ENCODE measurements around the gene QDPR. TPM values are rescaled to one million over a fixed set of nuclear protein-coding genes. Genes with fewer than 3 reads are reported as not detected.
"Not testable (repeated sequence)": the region's sequence is repeated elsewhere in the genome, so short reads cannot be mapped to it uniquely, and the experiment has no call there.

QDPR gene
- total RNA-seq, 2 experiments from 2014 or later = 25.5 to 26.4 TPM

GRCh38 chr4:17476853-17477252 lies 35.0 kb downstream of the QDPR start:
- POLR2A ChIA-PET = no interaction called here

GRCh38 chr4:17475481-17475880 lies 36.4 kb downstream of the QDPR start:
- CTCF ChIA-PET = no interaction called here
- Mint-ChIP-seq H3K4me3 (no peak overlapping the region), H3K27me3 (no peaks in the 10 kb centered on the region), H3K9me3 (no peaks in the 10 kb centered on the region), H3K36me3 (ENCODE audit: low read depth) (no peaks in the 10 kb centered on the region), H3K4me1 (peaks cover 1% of the 10 kb centered on the region), H3K27ac (no peak overlapping the region)
- POLR2A ChIA-PET = no interaction called here
- no peak for DNase-seq

More at GRCh38 chr4:17476853-17477252, 35.0 kb downstream of the QDPR start:
- no peaks in the 10 kb centered on the region for H3K36me3 Mint-ChIP-seq (ENCODE audit: low read depth)
- no peaks in the 10 kb centered on the region for H3K27me3 Mint-ChIP-seq
- H3K27ac Mint-ChIP-seq = no peak overlapping the region
- CTCF ChIA-PET = no interaction called here
- DNase-seq = no peak
- no peak overlapping the region for H3K4me3 Mint-ChIP-seq
- peaks cover 1% of the 10 kb centered on the region for H3K4me1 Mint-ChIP-seq
- H3K9me3 Mint-ChIP-seq = no peaks in the 10 kb centered on the region

GRCh38 chr4:17469931-17470674 lies 41.8 kb downstream of the QDPR start:
- Mint-ChIP-seq H3K27me3 (no peaks in the 10 kb centered on the region), H3K27ac (no peak overlapping the region), H3K9me3 (no peaks in the 10 kb centered on the region), H3K4me3 (no peak overlapping the region), H3K4me1 (peaks cover 1% of the 10 kb centered on the region), H3K36me3 (ENCODE audit: low read depth) (no peaks in the 10 kb centered on the region)
- no peak for DNase-seq
- CTCF ChIA-PET = interaction anchor here (0.5 to 2.8 kb wide), 3 partner anchors 8 to 123 kb away, joined by 3 to 22 read pairs (median 4); no protein-coding TSS in a partner anchor
- POLR2A ChIA-PET = no interaction called here

GRCh38 chr4:17468619-17469221 lies 43.2 kb downstream of the QDPR start:
- Mint-ChIP-seq H3K9me3 (no peaks in the 10 kb centered on the region), H3K4me3 (no peak overlapping the region), H3K36me3 (ENCODE audit: low read depth) (no peaks in the 10 kb centered on the region), H3K4me1 (peaks cover 1% of the 10 kb centered on the region), H3K27ac (no peak overlapping the region), H3K27me3 (no peaks in the 10 kb centered on the region)
- CTCF ChIA-PET = interaction anchor here (0.8 to 1.2 kb wide), 3 partner anchors 21 to 156 kb away, joined by 3 to 4 read pairs (median 3); no protein-coding TSS in a partner anchor
- DNase-seq = no peak
- POLR2A ChIA-PET = no interaction called here

- Mint-ChIP-seq H3K9me3 (no peaks in the 10 kb centered on the region), H3K36me3 (ENCODE audit: low read depth) (no peaks in the 10 kb centered on the region), H3K4me1 (no peaks in the 10 kb centered on the region), H3K4me3 (no peak overlapping the region), H3K27me3 (no peaks in the 10 kb centered on the region), H3K27ac (no peak overlapping the region)
- CTCF ChIA-PET = no interaction called here
- POLR2A ChIA-PET = no interaction called here
- no peak for DNase-seq
Measured at GRCh38 chr4:17463606-17464005, 48.3 kb downstream of the QDPR start.

GRCh38 chr4:17450269-17450804 lies 61.6 kb downstream of the QDPR start:
- Mint-ChIP-seq H3K27me3 (peaks cover 6% of the 10 kb centered on the region), H3K4me3 (no peak overlapping the region), H3K9me3 (no peaks in the 10 kb centered on the region), H3K36me3 (ENCODE audit: low read depth) (no peaks in the 10 kb centered on the region), H3K27ac (no peak overlapping the region), H3K4me1 (no peaks in the 10 kb centered on the region)
- CTCF ChIA-PET = interaction anchor here (1.3 kb wide), 1 partner anchor 114 kb away, joined by 3 read pairs; no protein-coding TSS in a partner anchor
- no peak for DNase-seq
- POLR2A ChIA-PET = no interaction called here

- H3K4me1 Mint-ChIP-seq = no peaks in the 10 kb centered on the region
- no peak overlapping the region for H3K4me3 Mint-ChIP-seq
- H3K27ac Mint-ChIP-seq = no peak overlapping the region
- CTCF ChIA-PET = interaction anchor here (1.4 to 4.0 kb wide), 7 partner anchors 9 to 1158 kb away, joined by 4 to 41 read pairs (median 12); no protein-coding TSS in a partner anchor
- DNase-seq = no peak
- H3K27me3 Mint-ChIP-seq = peaks cover 7% of the 10 kb centered on the region
- POLR2A ChIA-PET = no interaction called here
- H3K36me3 Mint-ChIP-seq (ENCODE audit: low read depth) = no peaks in the 10 kb centered on the region
- H3K9me3 Mint-ChIP-seq = no peaks in the 10 kb centered on the region
Measured at GRCh38 chr4:17448689-17449088, 63.2 kb downstream of the QDPR start.

- peaks cover 7% of the 10 kb centered on the region for H3K27me3 Mint-ChIP-seq
- H3K4me3 Mint-ChIP-seq = no peak overlapping the region
- no peaks in the 10 kb centered on the region for H3K4me1 Mint-ChIP-seq
- ChIA-PET CTCF (interaction anchor here (0.7 to 4.0 kb wide), 20 partner anchors 10 to 1157 kb away, joined by 3 to 41 read pairs (median 4); no protein-coding TSS in a partner anchor), POLR2A (interaction anchor here (0.8 kb wide), 1 partner anchor 26 kb away, joined by 3 read pairs; no protein-coding TSS in a partner anchor)
- no peak overlapping the region for H3K27ac Mint-ChIP-seq
- peak; percentile 60 for DNase-seq
- H3K9me3 Mint-ChIP-seq = no peaks in the 10 kb centered on the region
- no peaks in the 10 kb centered on the region for H3K36me3 Mint-ChIP-seq (ENCODE audit: low read depth)
Measured at GRCh38 chr4:17447675-17448298, 64.1 kb downstream of the QDPR start.

- Mint-ChIP-seq H3K4me3 (no peak overlapping the region), H3K36me3 (ENCODE audit: low read depth) (no peaks in the 10 kb centered on the region), H3K9me3 (no peaks in the 10 kb centered on the region), H3K27me3 (peaks cover 7% of the 10 kb centered on the region), H3K4me1 (no peaks in the 10 kb centered on the region), H3K27ac (no peak overlapping the region)
- POLR2A ChIA-PET = interaction anchor here (0.8 kb wide), 1 partner anchor 27 kb away, joined by 3 read pairs; no protein-coding TSS in a partner anchor
- CTCF ChIA-PET = interaction anchor here (0.8 to 4.0 kb wide), 12 partner anchors 10 to 658 kb away, joined by 3 to 41 read pairs (median 4); no protein-coding TSS in a partner anchor
- no peak for DNase-seq
Measured at GRCh38 chr4:17447056-17447455, 64.8 kb downstream of the QDPR start.

- CTCF ChIA-PET; DNase-seq; POLR2A ChIA-PET; H3K9me3 Mint-ChIP-seq; H3K4me1 Mint-ChIP-seq; H3K27me3 Mint-ChIP-seq; H3K27ac Mint-ChIP-seq; H3K4me3 Mint-ChIP-seq; H3K36me3 Mint-ChIP-seq (ENCODE audit: low read depth): not testable (repeated sequence)
Measured at GRCh38 chr4:17442477-17442876, 69.4 kb downstream of the QDPR start.

GRCh38 chr4:17437396-17437795 lies 74.5 kb downstream of the QDPR start:
- no peaks in the 10 kb centered on the region for H3K9me3 Mint-ChIP-seq
- POLR2A ChIA-PET = no interaction called here
- no peaks in the 10 kb centered on the region for H3K4me1 Mint-ChIP-seq

GRCh38 chr4:17436750-17437090 lies 75.2 kb downstream of the QDPR start:
- H3K9me3 Mint-ChIP-seq = no peaks in the 10 kb centered on the region
- DNase-seq = no peak
- no peak overlapping the region for H3K27ac Mint-ChIP-seq
- H3K27me3 Mint-ChIP-seq = peaks cover 4% of the 10 kb centered on the region
- no peaks in the 10 kb centered on the region for H3K4me1 Mint-ChIP-seq
- ChIA-PET CTCF (no interaction called here), POLR2A (no interaction called here)
- H3K4me3 Mint-ChIP-seq = no peak overlapping the region
- no peaks in the 10 kb centered on the region for H3K36me3 Mint-ChIP-seq (ENCODE audit: low read depth)

More at GRCh38 chr4:17437396-17437795, 74.5 kb downstream of the QDPR start:
- peaks cover 3% of the 10 kb centered on the region for H3K27me3 Mint-ChIP-seq
- CTCF ChIA-PET = no interaction called here
- no peaks in the 10 kb centered on the region for H3K36me3 Mint-ChIP-seq (ENCODE audit: low read depth)
- H3K4me3 Mint-ChIP-seq = no peak overlapping the region
- no peak for DNase-seq
- no peak overlapping the region for H3K27ac Mint-ChIP-seq

Measured in activated CD4-positive, alpha-beta memory T cell treated with anti-CD3 and anti-CD28 coated beads, Interleukin-2, amount 10 ng/mL, durations not matched to agents 7 days and 5 days (primary cell).